GM12892 (cell line): Measurements from ENCODE around the gene CLASP1.

Source experiments
- POLR2A ChIP-seq: IDR thresholded peaks from 2 replicates; pipeline ENCODE4 v1.6.1; 2011; ENCODE audit warnings: low read depth, low read length, control low read depth
- POLR2AphosphoS5 ChIP-seq: IDR thresholded peaks from 2 replicates; pipeline ENCODE4 v1.6.1; 2011; ENCODE audit warnings: low read depth, low read length, control low read depth
- TAF1 ChIP-seq: IDR thresholded peaks from 2 replicates; pipeline ENCODE4 v1.6.1; 2011; ENCODE audit warnings: low read depth, mild to moderate bottlenecking, control low read depth, low read length, borderline replicate concordance

DNA sequence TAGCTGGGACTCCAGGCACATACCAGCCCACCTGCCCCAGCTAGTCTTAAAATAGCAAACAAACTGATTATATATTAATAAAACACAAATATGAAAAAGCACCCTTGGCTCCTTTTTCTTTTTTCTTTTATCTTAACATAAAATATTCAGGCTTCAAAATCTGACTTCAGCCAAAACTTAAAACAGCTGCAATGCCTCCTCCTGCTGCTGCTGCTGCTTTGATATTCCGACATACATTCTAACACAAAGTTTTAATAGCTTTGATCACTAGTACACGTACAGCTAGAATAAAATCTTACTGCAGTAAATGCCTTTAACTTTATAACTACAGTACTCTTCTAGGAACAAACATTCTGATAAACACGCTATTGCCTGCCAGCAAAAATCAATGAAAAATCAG lies 190.0 kb downstream of the CLASP1 start:
- TF ChIP-seq TAF1: no peak
- TF ChIP-seq POLR2AphosphoS5: no peak
- no peak for TF ChIP-seq POLR2A
